ENCODE results near the gene TSPAN18.

TSPAN18 gene

GRCh38 chr11:44711113-44711786 is 15.5 kb upstream of the TSPAN18 start:
- in situ Hi-C loops (cut with MboI; ENCODE audit: low sequenced_read_pairs), result no loop called here

GRCh38 chr11:44711787-44712608 is 14.8 kb upstream of the TSPAN18 start:
- in situ Hi-C loops (cut with MboI; ENCODE audit: low sequenced_read_pairs), result no loop called here

- in situ Hi-C loops (cut with MboI; ENCODE audit: low sequenced_read_pairs), result no loop called here
Measured at GRCh38 chr11:44713022-44713421, 13.7 kb upstream of the TSPAN18 start.

DNA sequence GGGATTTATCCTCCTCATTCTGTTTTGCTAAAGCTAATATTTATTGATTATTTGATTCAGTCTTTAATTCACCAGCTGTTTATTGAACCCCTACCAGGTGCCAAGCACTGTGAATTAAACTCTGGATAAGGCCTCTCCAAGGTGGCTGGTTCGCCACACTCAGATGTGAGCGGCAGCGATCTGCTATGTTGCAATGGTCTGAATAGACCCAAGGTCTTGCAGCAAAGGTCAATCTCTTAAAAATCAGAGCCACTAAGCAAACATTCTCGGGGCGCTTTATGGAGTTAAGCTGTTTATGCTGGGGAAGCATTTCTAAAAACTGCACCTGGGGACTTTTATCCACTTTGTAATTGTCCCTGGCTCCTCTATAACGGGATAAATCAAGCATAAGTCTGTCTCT is 10.5 kb upstream of the TSPAN18 start:
- in situ Hi-C loops (cut with MboI; ENCODE audit: low sequenced_read_pairs), result no loop called here

DNA sequence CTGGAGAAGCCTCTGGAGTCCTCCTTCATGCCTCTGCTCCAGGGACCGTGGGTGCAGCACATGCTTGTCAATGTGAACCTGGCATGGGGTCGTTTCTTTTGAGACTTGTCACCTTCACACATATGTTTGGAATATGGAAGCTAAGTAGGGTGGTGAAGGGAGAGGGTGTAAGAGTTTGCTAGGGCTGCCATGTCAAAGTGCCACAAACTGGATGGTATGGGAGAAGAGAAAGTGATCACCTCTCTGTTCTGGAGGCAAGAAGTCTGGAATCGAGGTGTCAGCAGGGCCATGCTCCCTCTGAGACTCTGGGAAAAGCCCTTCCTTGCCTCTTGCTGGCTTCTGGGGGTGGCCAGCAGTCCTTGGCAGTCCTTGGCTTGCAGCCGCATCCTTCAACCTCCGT is 8.7 kb upstream of the TSPAN18 start:
- in situ Hi-C loops (cut with MboI; ENCODE audit: low sequenced_read_pairs), result no loop called here

- in situ Hi-C loops (cut with MboI; ENCODE audit: low sequenced_read_pairs), result no loop called here
Measured at GRCh38 chr11:44718612-44719390, 8.0 kb upstream of the TSPAN18 start.

- in situ Hi-C loops (cut with MboI; ENCODE audit: low sequenced_read_pairs), result loop anchor here (10.0 kb wide), 1 partner anchor 170 kb away; no protein-coding TSS in a partner anchor
Measured at GRCh38 chr11:44725016-44725685, 1.6 kb upstream of the TSPAN18 start.

GRCh38 chr11:44725757-44726282 is 942 bp upstream of the TSPAN18 start:
- in situ Hi-C loops (cut with MboI; ENCODE audit: low sequenced_read_pairs), result loop anchor here (10.0 kb wide), 1 partner anchor 169 kb away; no protein-coding TSS in a partner anchor

- in situ Hi-C loops (cut with MboI; ENCODE audit: low sequenced_read_pairs), result loop anchor here (10.0 kb wide), 1 partner anchor 168 kb away; no protein-coding TSS in a partner anchor
Measured at GRCh38 chr11:44727114-44727372, 281 bp downstream of the TSPAN18 start.

DNA sequence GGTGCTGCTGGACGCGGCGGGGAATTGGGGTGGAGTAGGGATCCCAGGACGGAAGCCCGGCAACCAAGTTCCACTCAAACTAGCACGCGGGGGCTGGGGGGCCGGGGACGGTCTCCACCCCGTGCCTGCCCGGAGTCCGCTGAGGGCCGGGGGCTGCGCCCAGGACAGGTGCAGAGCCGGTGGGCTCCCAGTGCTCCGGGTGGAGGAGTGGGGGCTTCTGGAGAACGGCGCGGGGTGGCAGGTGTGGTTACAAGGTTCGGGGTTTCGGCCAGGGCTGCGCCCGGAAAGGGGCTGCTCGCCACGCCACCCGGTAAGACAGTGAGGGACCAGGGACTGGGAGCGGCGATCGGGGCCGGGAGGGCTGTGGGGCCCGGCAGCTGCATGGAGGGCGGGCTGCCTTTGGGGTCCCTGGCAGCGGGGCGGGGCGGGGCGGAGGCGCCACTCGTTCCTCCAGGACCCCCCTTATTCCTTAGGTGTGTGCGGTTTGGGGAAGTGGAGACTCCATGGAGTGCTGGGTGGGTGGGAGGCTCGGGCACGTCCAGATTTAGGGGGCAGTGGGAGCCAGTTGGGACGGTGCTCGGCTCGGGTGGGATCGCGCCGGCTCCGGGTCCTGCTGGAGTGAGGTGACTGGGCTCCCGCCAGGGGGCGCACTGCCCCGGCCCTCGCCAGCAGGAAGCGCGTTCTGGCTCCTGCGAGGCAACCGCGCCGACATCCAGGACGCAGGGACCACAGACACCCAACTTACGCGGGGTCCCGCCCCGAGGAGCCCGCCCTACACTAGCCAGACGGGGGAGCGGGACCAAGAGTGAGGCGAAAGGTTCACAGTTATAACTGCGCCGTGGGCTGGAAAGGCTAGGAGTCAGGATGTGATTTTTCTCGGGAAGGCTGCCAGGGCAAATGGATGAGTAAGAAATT is 868 bp downstream of the TSPAN18 start:
- in situ Hi-C loops (cut with MboI; ENCODE audit: low sequenced_read_pairs), result loop anchor here (10.0 kb wide), 1 partner anchor 167 kb away; no protein-coding TSS in a partner anchor

- in situ Hi-C loops (cut with MboI; ENCODE audit: low sequenced_read_pairs), result loop anchor here (10.0 kb wide), 1 partner anchor 166 kb away; no protein-coding TSS in a partner anchor
Measured at GRCh38 chr11:44728491-44728910, 1.7 kb downstream of the TSPAN18 start.

GRCh38 chr11:44729063-44729462 is 2.3 kb downstream of the TSPAN18 start:
- in situ Hi-C loops (cut with MboI; ENCODE audit: low sequenced_read_pairs), result loop anchor here (10.0 kb wide), 1 partner anchor 166 kb away; no protein-coding TSS in a partner anchor

GRCh38 chr11:44729713-44730112 is 3.0 kb downstream of the TSPAN18 start:
- in situ Hi-C loops (cut with MboI; ENCODE audit: low sequenced_read_pairs), result loop anchor here (10.0 kb wide), 1 partner anchor 165 kb away; no protein-coding TSS in a partner anchor

GRCh38 chr11:44730775-44731174 is 4.0 kb downstream of the TSPAN18 start:
- in situ Hi-C loops (cut with MboI; ENCODE audit: low sequenced_read_pairs), result no loop called here

- in situ Hi-C loops (cut with MboI; ENCODE audit: low sequenced_read_pairs), result no loop called here
Measured at GRCh38 chr11:44731685-44732430, 5.1 kb downstream of the TSPAN18 start.

GRCh38 chr11:44732564-44732963 is 5.8 kb downstream of the TSPAN18 start:
- in situ Hi-C loops (cut with MboI; ENCODE audit: low sequenced_read_pairs), result no loop called here

DNA sequence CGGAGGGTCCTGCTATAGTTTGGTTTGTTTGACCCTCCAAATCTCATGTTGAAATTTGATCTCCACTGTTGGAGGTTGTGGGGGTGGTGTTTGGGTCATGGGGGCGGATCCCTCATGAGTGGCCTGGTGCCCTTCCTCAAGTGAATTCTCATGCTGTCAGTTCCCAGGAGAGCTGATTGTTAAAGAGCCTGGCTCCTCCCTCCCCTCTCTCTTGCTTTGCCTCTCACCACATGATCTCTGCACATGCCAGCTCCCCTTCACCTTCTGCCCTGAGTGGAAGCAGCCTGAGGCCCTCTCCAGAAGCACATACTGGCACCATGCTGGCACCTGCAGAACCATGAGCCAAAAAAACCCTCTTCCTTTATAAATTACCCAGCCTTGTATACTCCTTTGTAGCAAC is 7.1 kb downstream of the TSPAN18 start:
- in situ Hi-C loops (cut with MboI; ENCODE audit: low sequenced_read_pairs), result no loop called here

DNA sequence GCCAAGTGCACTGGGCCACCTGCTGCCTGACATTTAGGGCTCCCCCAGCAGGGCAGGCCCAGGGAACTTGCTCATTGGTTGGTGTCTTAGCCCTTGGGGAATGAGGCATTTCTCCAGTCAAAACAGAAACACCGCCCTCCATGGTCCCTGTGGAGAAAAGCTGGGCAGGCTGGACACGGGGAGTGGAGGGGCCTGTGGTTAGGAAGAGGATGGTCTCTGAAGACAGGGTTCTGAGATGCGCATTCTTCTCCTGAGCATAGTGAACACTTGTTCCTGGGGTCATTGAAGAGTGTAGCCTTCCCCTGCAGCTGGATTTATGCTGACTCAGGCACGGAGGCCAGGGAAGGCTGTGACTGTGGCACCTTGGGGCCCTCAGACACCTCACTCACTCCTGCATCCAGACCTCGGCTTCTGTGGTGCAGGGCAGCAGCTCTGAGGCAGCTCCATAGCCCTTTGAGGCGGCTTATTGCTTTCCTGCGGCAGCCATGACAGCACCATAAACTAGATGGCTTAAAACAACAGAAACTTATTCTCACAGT is 8.2 kb downstream of the TSPAN18 start:
- in situ Hi-C loops (cut with MboI; ENCODE audit: low sequenced_read_pairs), result no loop called here
